Renal pelvis (tissue), 12 donors: Measurements from ENCODE around the gene CCNL1. TPM values are rescaled to one million over a fixed set of nuclear protein-coding genes. Genes with fewer than 3 reads are reported as not detected.
"Not testable (repeated sequence)": the region's sequence is repeated elsewhere in the genome, so short reads cannot be mapped to it uniquely, and the experiment has no call there.

Experiments used
- DNase-seq: peaks from one replicate; pipeline ENCODE4 v3.0.0-alpha.2; 2013
- long read RNA-seq, 16 experiments: transcript quantifications; one replicate each; lab custom pipeline, GENCODE V29; 2026
- polyA plus RNA-seq, 3 donors: library from polyadenylated mRNA; unstranded; fragments of 120-200 nt; gene quantifications; one replicate each; pipeline ENCODE4 v1.2.1, GENCODE V29; 2013; ENCODE audit not compliant: insufficient read length in 3 of 3

CCNL1 gene
- 100 to 1,000 TPM; 138 to 169 (median 168) TPM for polyA plus RNA-seq
- long read RNA-seq, donor 1, full-length matches to known transcripts: 24 of 32 reads
- long read RNA-seq, donor 1, partial matches to known transcripts: 8 of 32 reads
- long read RNA-seq, donor 1, other reads (novel, unspliced or antisense): 0 of 32 reads
- long read RNA-seq, donor 2, full-length matches to known transcripts: 31 of 62 reads
- long read RNA-seq, donor 2, partial matches to known transcripts: 31 of 62 reads
- long read RNA-seq, donor 2, other reads (novel, unspliced or antisense): 0 of 62 reads
- long read RNA-seq, donor 3, full-length matches to known transcripts: 27 of 27 reads
- long read RNA-seq, donor 3, partial matches to known transcripts: 0 of 27 reads
- long read RNA-seq, donor 3, other reads (novel, unspliced or antisense): 0 of 27 reads
- long read RNA-seq, donor 4, full-length matches to known transcripts: 20 of 20 reads
- long read RNA-seq, donor 4, partial matches to known transcripts: 0 of 20 reads
- long read RNA-seq, donor 4, other reads (novel, unspliced or antisense): 0 of 20 reads
- long read RNA-seq, donor 5, full-length matches to known transcripts: 8 of 8 reads
- long read RNA-seq, donor 5, partial matches to known transcripts: 0 of 8 reads
- long read RNA-seq, donor 5, other reads (novel, unspliced or antisense): 0 of 8 reads
- long read RNA-seq, donor 6, full-length matches to known transcripts: 20 of 36 reads
- long read RNA-seq, donor 6, partial matches to known transcripts: 16 of 36 reads
- long read RNA-seq, donor 6, other reads (novel, unspliced or antisense): 0 of 36 reads
- long read RNA-seq, donor 7, full-length matches to known transcripts: 28 of 28 reads
- long read RNA-seq, donor 7, partial matches to known transcripts: 0 of 28 reads
- long read RNA-seq, donor 7, other reads (novel, unspliced or antisense): 0 of 28 reads
- long read RNA-seq, donor 8, full-length matches to known transcripts: 25 of 25 reads
- long read RNA-seq, donor 8, partial matches to known transcripts: 0 of 25 reads
- long read RNA-seq, donor 8, other reads (novel, unspliced or antisense): 0 of 25 reads
- long read RNA-seq, donor 9, full-length matches to known transcripts: 30 of 30 reads
- long read RNA-seq, donor 9, partial matches to known transcripts: 0 of 30 reads
- long read RNA-seq, donor 9, other reads (novel, unspliced or antisense): 0 of 30 reads
- long read RNA-seq, donor 10, full-length matches to known transcripts: 22 of 34 reads
- long read RNA-seq, donor 10, partial matches to known transcripts: 12 of 34 reads
- long read RNA-seq, donor 10, other reads (novel, unspliced or antisense): 0 of 34 reads
- long read RNA-seq, donor 11, full-length matches to known transcripts: 15 of 15 reads
- long read RNA-seq, donor 11, partial matches to known transcripts: 0 of 15 reads
- long read RNA-seq, donor 11, other reads (novel, unspliced or antisense): 0 of 15 reads
- long read RNA-seq, donor 12, full-length matches to known transcripts: 48 of 73 reads
- long read RNA-seq, donor 12, partial matches to known transcripts: 25 of 73 reads
- long read RNA-seq, donor 12, other reads (novel, unspliced or antisense): 0 of 73 reads
- long read RNA-seq, donor 13, transcript CCNL1-214 (4 exons, 3,671 nt): major isoform, 7 of 17 reads
- long read RNA-seq, donor 13, partial matches to known transcripts: 0 of 17 reads
- long read RNA-seq, donor 13, other reads (novel, unspliced or antisense): 0 of 17 reads
- long read RNA-seq, donor 14: 0 reads
- long read RNA-seq, donor 15, full-length matches to known transcripts: 30 of 38 reads
- long read RNA-seq, donor 15, partial matches to known transcripts: 8 of 38 reads
- long read RNA-seq, donor 15, other reads (novel, unspliced or antisense): 0 of 38 reads
- long read RNA-seq, donor 16, full-length matches to known transcripts: 22 of 28 reads
- long read RNA-seq, donor 16, partial matches to known transcripts: 6 of 28 reads
- long read RNA-seq, donor 16, other reads (novel, unspliced or antisense): 0 of 28 reads

DNA sequence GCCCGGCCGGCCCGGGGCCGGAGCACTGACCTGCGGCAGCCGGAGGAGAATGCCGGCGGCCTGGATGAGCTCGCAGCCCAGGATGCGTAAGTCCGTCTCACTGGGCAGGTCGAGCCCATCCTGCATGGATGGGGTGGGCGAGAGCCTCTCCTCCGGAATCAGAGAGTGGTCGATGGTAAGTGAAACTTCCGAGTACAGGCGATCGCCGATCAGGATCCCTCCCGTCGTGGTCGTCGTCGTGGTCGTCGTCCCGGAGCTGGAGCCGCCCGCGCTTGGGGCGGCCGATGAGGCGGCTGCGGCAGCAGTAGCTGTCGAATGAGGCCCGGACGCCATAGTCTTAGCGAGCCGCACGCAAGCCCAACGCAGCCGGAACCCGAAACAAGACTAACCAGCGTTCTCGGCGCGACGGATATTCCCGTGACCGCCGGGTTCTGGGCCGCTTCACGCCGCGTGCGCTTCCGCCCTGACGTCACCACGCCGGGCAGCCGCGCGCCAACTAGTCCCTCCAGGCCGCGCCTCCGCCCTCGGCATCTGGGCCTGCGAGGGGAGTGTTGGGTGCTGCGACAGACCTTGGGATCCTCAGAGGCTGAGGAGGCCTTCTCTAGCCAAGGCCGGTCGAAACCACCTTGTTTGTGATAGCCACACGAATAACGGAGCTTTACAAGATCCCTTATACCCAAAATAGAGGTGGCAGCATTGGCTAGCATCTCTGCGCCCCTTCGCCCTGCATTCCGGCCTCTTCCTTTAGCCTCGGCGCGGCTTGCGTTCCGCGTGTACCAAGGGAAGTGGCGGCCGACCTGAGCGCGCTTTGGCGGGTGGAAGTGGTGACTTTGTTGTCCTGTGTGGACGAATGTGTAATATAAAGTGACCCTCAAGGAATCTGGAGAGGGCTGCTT, at the start of gene CCNL1:
TSS of gene CCNL1 (minus strand) at position 386 of the 896 bp plus-strand sequence. CDS start at position 333, 53 bp downstream.
- peak; percentile 97 for DNase-seq

- no peak for DNase-seq
Measured at GRCh38 chr3:157204880-157205279, 44.9 kb upstream of the CCNL1 start.

- DNase-seq: peak; percentile 17
Measured at GRCh38 chr3:157204431-157204830, 44.5 kb upstream of the CCNL1 start.

DNA sequence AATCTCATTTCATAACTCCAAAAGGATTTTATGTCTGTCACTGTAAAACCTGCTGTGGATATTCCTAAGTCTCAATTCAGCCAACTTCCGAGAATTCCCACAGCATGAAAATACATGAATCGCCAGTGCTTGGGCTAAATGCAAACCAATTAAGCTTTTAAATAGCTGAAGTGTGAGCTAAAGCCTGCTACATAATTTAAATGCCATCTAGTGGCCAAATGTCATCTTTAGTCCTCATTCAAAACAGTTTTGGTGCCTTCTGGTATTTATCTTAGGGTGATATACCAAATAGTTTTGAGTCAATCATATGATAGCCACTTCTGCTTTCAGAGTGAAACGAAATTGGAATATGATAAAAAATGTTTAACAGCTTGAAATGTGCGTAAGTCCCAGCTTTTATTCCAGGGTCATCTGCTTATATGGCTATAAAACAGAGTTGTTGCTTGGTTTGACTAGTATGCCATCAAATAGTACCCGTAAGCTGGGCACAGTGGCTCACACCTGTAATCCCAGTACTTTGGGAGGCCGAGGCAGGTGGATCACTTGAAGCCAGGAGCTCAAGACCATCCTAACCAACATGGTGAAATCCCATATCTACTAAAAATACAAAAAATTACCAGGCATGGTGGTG, 41.8 kb upstream of the CCNL1 start:
- peak; percentile 34 for DNase-seq

DNA sequence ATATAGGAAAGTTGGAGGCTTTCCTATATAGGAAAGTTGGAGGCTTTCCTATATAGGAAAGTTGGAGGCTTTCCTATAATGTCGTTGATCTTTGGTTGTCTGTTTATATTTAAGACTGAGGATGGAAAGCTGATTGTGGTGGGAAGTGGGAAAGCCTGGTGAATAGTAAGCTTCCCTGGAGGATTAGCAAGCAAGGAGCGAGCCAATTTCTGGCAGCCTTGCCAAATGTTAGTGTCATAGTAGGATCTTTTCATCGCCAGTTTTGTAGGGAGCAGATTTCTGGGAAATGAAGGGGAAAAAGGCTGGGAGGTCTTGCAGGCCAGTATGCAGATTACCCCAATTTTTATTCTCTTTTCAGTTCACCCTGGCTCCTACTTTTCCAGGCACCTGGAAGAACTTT, 39.9 kb upstream of the CCNL1 start:
- no peak for DNase-seq

DNA sequence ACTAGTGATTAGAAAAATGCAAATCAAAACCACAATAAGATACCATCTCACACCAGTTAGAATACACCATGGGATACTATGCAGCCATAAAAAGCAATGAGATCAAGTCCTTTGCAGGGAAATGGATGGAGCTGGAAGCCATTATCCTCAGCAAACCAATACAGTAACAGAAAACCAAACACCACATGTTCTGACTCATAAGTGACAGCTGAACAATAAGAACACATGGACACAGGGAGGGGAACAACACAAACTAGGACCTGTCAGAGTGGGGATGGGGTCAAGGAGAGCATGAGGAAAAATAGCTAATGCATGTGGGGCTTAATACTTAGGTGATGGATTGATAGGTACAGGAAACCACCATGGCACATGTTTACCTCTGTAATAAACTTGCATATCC, 36.0 kb upstream of the CCNL1 start:
- DNase-seq: no peak

- not testable (repeated sequence) for DNase-seq
Measured at GRCh38 chr3:157191149-157191548, 31.2 kb upstream of the CCNL1 start.

GRCh38 chr3:157190380-157190872, 30.5 kb upstream of the CCNL1 start:
- no peak for DNase-seq

GRCh38 chr3:157188391-157188790, 28.4 kb upstream of the CCNL1 start:
- no peak for DNase-seq

- no peak for DNase-seq
Measured at GRCh38 chr3:157182879-157183278, 22.9 kb upstream of the CCNL1 start.

DNA sequence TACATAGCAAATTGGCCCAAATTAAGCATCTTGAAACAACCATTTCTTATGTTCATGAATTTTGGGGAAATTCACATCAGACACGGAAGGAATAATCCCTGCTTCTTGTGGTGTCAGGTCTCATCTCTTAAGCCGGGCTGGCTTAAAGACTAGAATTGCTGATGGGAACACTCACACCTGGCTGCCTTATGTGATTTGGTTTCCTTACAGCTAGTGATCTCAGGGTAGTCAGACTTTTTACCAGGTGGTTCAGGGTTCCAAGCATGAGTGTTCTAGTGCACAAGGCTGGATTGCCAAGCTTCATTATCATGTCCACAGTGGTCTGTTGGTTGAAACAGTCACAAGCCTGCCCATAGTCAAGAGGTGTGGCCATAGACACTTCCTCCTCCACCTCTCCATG, 20.3 kb upstream of the CCNL1 start:
- DNase-seq: no peak

GRCh38 chr3:157179365-157179803, 19.4 kb upstream of the CCNL1 start:
- no peak for DNase-seq

- not testable (repeated sequence) for DNase-seq
Measured at GRCh38 chr3:157178503-157179364, 18.8 kb upstream of the CCNL1 start.

DNA sequence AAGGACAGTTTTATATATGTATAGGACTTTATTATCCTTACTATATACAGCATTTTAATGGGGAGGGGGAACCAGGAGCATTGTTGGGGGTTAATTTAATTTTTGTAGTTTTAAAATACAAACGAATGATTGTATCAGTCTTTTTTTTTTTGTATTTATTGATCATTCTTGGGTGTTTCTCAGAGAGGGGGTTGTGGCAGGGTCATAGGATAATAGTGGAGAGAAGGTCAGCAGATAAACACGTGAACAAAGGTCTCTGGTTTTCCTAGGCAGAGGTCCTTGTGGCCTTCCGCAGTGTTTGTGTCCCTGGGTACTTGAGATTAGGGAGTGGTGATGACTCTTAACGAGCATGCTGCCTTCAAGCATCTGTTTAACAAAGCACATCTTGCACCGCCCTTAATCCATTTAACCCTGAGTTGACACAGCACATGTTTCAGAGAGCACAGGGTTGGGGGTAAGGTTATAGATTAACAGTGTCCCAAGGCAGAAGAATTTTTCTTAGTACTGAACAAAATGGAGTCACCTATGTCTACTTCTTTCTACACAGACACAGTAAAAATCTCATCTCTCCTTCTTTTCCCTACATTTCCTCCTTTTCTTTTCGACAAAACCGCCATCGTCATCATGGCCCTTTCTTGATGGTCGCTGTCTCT, 18.0 kb upstream of the CCNL1 start:
- not testable (repeated sequence) for DNase-seq

- DNase-seq: peak; percentile 34
Measured at GRCh38 chr3:157176934-157177333, 17.0 kb upstream of the CCNL1 start.

- peak; percentile 44 for DNase-seq
Measured at GRCh38 chr3:157175691-157176507, 16.0 kb upstream of the CCNL1 start.
